Measurements from ENCODE around the gene TEX13C. TPM values are rescaled to one million over a fixed set of nuclear protein-coding genes. Genes with fewer than 3 reads are reported as not detected.

The TEX13C gene
- not detected in 2 replicates for total RNA-seq (ENCODE audit: low replicate concordance)

GRCh38 chrX:125319646-125320521, at the start of gene TEX13C:
TEX13C (plus strand) TSS chrX:125319871; CDS start chrX:125320120, 249 bp downstream.

Measured in smooth muscle cell of the coronary artery (primary cell).